Thyroid gland (tissue), 4 donors: ENCODE results near the gene LRRC8B.

Experiments
- POLR2A ChIP-seq, 2 donors: fragments of 450-650 bp; IDR thresholded peaks; one replicate each; pipeline ENCODE4 v1.6.1; 2017; ENCODE audit warnings: antibody characterized with exemption in 2 of 2, mild to moderate bottlenecking in 2 of 2, moderate library complexity in 1 of 2
- TF ChIP-seq, protein P1 (sequence below), 6 experiments: fragments of 200-600 bp in 3 of 6; fragments of 450-650 bp in 3 of 6; sonication (generic) in 3 of 6; IDR thresholded peaks; one replicate each; pipeline ENCODE4 v1.5.1; 2016 to 2019; ENCODE audit warnings: antibody characterized with exemption in 6 of 6, mild to moderate bottlenecking in 2 of 6, inconsistent platforms in 1 of 6, moderate library complexity in 1 of 6

DNA sequence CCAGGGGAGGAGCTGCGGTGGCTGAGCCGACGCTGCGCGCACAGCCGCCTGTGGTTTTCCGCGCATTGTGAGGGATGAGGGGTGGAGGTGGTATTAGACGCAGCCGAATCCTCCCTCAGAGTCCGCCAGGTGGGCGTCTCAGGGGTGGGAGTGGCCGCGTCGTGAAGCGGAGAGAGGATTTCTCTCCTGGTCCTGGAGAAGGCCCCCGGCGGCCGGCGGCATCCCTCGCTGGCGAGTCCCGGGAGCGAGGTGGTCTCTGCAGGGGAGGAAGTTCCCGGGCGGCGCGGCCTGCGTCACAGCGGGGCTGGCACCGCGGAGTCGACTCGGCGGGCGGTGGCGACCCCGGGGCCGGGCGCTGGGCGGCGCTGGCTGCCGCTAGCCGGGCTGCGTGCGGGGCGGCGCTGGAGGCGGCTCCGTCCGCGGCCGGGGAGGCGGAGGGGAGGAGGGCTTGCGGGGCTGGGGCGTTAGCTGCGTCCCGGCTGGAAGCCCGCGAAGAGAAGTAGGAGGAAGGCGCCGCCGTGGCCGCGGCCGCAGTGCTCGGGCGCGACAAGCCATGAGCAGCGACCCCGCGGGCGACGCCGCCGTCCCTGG lies 108.1 kb downstream of the LRRC8B start, which contains the start of gene LRRC8C:
- TF ChIP-seq POLR2A (IDR thresholded peaks at IDR 0.05) = peak in 1 of 2 donors; percentile 55
- TF ChIP-seq, protein P1, sequence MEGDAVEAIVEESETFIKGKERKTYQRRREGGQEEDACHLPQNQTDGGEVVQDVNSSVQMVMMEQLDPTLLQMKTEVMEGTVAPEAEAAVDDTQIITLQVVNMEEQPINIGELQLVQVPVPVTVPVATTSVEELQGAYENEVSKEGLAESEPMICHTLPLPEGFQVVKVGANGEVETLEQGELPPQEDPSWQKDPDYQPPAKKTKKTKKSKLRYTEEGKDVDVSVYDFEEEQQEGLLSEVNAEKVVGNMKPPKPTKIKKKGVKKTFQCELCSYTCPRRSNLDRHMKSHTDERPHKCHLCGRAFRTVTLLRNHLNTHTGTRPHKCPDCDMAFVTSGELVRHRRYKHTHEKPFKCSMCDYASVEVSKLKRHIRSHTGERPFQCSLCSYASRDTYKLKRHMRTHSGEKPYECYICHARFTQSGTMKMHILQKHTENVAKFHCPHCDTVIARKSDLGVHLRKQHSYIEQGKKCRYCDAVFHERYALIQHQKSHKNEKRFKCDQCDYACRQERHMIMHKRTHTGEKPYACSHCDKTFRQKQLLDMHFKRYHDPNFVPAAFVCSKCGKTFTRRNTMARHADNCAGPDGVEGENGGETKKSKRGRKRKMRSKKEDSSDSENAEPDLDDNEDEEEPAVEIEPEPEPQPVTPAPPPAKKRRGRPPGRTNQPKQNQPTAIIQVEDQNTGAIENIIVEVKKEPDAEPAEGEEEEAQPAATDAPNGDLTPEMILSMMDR (IDR thresholded peaks at IDR 0.05) = peak in 3 of 6 experiments; percentile 62 to 83 (median 69)
